Measurements from ENCODE around the gene NDUFAF8.

DNA sequence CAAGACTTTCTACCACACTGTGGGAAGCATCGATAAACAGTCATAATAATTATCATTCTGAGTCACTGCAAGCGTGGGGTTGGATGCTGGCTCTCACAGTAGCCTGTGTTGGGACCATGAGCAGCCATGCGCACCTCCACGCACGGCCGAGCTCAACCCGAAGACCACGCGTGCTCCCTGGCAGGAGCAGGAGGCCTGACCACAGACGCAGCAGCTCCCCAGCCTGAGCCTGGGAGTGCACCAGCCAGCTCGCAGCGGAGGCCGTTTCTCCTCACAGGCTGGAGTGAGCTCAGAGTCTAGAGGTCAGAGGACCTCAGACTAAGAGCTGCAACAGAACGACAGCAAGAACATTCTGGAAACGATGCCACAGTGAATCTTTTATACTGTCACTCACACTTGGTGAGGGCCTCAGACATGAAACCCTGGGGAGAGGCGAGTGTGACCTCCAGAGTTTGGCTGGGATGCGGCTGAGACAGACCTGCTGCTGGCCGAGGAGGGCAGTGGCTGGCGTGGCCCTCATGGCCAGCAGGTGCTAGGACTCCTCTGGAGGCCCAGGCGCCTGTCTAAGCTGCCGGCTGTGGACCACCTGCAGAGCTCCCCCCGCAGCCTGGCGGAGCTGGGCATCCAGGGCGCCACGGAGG, 6.0 kb downstream of the NDUFAF8 start:
- TF ChIP-seq GATA3 (IDR thresholded peaks at IDR 0.05; ENCODE audit: low read depth, low read length) (no peak), GATA2 (IDR thresholded peaks at IDR 0.05; ENCODE audit: low read depth, low read length) (no peak)

Measured in SH-SY5Y (cell line).